Activated CD4-positive, alpha-beta T cell treated with anti-CD3 and anti-CD28 coated beads, Interleukin-2, amount 50 U/mL, for 24 hours (primary cell): ENCODE measurements around the gene SIK3.

Experiments used
- DNase-seq, 2 donors: peaks; one replicate each; pipeline ENCODE4 v3.0.0-alpha.2; 2020; ENCODE audit warnings: low read depth in 1 of 2, low spot score in 1 of 2

SIK3 gene

GRCh38 chr11:117080370-117080769 is 17.9 kb downstream of the SIK3 start:
- no peak for DNase-seq

GRCh38 chr11:117076941-117077691 is 21.1 kb downstream of the SIK3 start:
- DNase-seq, result no peak

GRCh38 chr11:117075186-117075585 is 23.0 kb downstream of the SIK3 start:
- DNase-seq, result no peak

GRCh38 chr11:117074119-117074518 is 24.1 kb downstream of the SIK3 start:
- no peak for DNase-seq

GRCh38 chr11:117073539-117073938 is 24.7 kb downstream of the SIK3 start:
- DNase-seq, result no peak

GRCh38 chr11:117072517-117073461 is 25.4 kb downstream of the SIK3 start:
- DNase-seq, result peak in 1 of 2 donors; percentile 66

GRCh38 chr11:117071344-117071787 is 26.9 kb downstream of the SIK3 start:
- DNase-seq, result no peak

- DNase-seq, result no peak
These were observed 28.2 kb downstream of the SIK3 start for GRCh38 chr11:117070016-117070415.

GRCh38 chr11:117068303-117068860 is 29.8 kb downstream of the SIK3 start:
- no peak for DNase-seq

GRCh38 chr11:117066959-117067358 is 31.3 kb downstream of the SIK3 start:
- no peak for DNase-seq

- no peak for DNase-seq
These were observed 34.0 kb downstream of the SIK3 start for GRCh38 chr11:117064275-117064674.

- peak in 1 of 2 donors; percentile 17 for DNase-seq
These were observed 35.7 kb downstream of the SIK3 start for GRCh38 chr11:117062498-117062897.

GRCh38 chr11:117061256-117061655 is 37.0 kb downstream of the SIK3 start:
- no peak for DNase-seq

- no peak for DNase-seq
These were observed 38.5 kb downstream of the SIK3 start for GRCh38 chr11:117059611-117060148.

GRCh38 chr11:117058761-117059261 is 39.4 kb downstream of the SIK3 start:
- DNase-seq, result no peak

- no peak for DNase-seq
These were observed 40.5 kb downstream of the SIK3 start for GRCh38 chr11:117057727-117058126.

- no peak for DNase-seq
These were observed 40.9 kb downstream of the SIK3 start for GRCh38 chr11:117057317-117057716.

- DNase-seq, result no peak
These were observed 42.8 kb downstream of the SIK3 start for GRCh38 chr11:117055469-117055868.

- DNase-seq, result no peak
These were observed 43.8 kb downstream of the SIK3 start for GRCh38 chr11:117054382-117054781.

GRCh38 chr11:117052196-117053149 is 45.8 kb downstream of the SIK3 start:
- DNase-seq, result no peak
